Measurements from ENCODE around the gene SMYD4. TPM values are rescaled to one million over a fixed set of nuclear protein-coding genes. Genes with fewer than 3 reads are reported as not detected.

Gene SMYD4
- total and polyA plus RNA-seq, 2 experiments from 2014 or later: 17.0 to 21.9 TPM

- H3F3A ChIP-seq (replicated peaks; ENCODE audit: low read depth): no peaks in the 10 kb centered on the region
- no peaks in the 10 kb centered on the region for H3K36me3 ChIP-seq (ENCODE audit: insufficient read depth)
- no peaks in the 10 kb centered on the region for H3K27me3 ChIP-seq (ENCODE audit: insufficient read depth)
- H3K9me2 ChIP-seq (ENCODE audit: insufficient read depth): no peaks in the 10 kb centered on the region
- TF ChIP-seq STAT1 (IDR thresholded peaks at IDR 0.05; ENCODE audit: unreplicated experiment) (no peak), JUNB (IDR thresholded peaks at IDR 0.05; ENCODE audit: unreplicated experiment) (no peak), ZNF331 (CRISPR knock-in tag; IDR thresholded peaks at IDR 0.05; ENCODE audit: low read depth) (no peak), EZH2phosphoT487 (IDR thresholded peaks at IDR 0.05; ENCODE audit: unreplicated experiment) (no peak), NANOG (IDR thresholded peaks at IDR 0.05; ENCODE audit: borderline replicate concordance) (no peak), CREB1 (CRISPR knock-in tag; IDR thresholded peaks at IDR 0.05; ENCODE audit: low read depth) (no peak), EZH2 (IDR thresholded peaks at IDR 0.05; ENCODE audit: low read depth, unreplicated experiment) (no peak), ZNF114 (CRISPR knock-in tag; IDR thresholded peaks at IDR 0.05) (no peak), POLR2AphosphoS5 (IDR thresholded peaks at IDR 0.05; ENCODE audit: low read depth) (no peak)
- TF ChIP-seq, protein P1, sequence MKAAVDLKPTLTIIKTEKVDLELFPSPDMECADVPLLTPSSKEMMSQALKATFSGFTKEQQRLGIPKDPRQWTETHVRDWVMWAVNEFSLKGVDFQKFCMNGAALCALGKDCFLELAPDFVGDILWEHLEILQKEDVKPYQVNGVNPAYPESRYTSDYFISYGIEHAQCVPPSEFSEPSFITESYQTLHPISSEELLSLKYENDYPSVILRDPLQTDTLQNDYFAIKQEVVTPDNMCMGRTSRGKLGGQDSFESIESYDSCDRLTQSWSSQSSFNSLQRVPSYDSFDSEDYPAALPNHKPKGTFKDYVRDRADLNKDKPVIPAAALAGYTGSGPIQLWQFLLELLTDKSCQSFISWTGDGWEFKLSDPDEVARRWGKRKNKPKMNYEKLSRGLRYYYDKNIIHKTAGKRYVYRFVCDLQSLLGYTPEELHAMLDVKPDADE (IDR thresholded peaks at IDR 0.05): no peak
- TF ChIP-seq, protein P2, sequence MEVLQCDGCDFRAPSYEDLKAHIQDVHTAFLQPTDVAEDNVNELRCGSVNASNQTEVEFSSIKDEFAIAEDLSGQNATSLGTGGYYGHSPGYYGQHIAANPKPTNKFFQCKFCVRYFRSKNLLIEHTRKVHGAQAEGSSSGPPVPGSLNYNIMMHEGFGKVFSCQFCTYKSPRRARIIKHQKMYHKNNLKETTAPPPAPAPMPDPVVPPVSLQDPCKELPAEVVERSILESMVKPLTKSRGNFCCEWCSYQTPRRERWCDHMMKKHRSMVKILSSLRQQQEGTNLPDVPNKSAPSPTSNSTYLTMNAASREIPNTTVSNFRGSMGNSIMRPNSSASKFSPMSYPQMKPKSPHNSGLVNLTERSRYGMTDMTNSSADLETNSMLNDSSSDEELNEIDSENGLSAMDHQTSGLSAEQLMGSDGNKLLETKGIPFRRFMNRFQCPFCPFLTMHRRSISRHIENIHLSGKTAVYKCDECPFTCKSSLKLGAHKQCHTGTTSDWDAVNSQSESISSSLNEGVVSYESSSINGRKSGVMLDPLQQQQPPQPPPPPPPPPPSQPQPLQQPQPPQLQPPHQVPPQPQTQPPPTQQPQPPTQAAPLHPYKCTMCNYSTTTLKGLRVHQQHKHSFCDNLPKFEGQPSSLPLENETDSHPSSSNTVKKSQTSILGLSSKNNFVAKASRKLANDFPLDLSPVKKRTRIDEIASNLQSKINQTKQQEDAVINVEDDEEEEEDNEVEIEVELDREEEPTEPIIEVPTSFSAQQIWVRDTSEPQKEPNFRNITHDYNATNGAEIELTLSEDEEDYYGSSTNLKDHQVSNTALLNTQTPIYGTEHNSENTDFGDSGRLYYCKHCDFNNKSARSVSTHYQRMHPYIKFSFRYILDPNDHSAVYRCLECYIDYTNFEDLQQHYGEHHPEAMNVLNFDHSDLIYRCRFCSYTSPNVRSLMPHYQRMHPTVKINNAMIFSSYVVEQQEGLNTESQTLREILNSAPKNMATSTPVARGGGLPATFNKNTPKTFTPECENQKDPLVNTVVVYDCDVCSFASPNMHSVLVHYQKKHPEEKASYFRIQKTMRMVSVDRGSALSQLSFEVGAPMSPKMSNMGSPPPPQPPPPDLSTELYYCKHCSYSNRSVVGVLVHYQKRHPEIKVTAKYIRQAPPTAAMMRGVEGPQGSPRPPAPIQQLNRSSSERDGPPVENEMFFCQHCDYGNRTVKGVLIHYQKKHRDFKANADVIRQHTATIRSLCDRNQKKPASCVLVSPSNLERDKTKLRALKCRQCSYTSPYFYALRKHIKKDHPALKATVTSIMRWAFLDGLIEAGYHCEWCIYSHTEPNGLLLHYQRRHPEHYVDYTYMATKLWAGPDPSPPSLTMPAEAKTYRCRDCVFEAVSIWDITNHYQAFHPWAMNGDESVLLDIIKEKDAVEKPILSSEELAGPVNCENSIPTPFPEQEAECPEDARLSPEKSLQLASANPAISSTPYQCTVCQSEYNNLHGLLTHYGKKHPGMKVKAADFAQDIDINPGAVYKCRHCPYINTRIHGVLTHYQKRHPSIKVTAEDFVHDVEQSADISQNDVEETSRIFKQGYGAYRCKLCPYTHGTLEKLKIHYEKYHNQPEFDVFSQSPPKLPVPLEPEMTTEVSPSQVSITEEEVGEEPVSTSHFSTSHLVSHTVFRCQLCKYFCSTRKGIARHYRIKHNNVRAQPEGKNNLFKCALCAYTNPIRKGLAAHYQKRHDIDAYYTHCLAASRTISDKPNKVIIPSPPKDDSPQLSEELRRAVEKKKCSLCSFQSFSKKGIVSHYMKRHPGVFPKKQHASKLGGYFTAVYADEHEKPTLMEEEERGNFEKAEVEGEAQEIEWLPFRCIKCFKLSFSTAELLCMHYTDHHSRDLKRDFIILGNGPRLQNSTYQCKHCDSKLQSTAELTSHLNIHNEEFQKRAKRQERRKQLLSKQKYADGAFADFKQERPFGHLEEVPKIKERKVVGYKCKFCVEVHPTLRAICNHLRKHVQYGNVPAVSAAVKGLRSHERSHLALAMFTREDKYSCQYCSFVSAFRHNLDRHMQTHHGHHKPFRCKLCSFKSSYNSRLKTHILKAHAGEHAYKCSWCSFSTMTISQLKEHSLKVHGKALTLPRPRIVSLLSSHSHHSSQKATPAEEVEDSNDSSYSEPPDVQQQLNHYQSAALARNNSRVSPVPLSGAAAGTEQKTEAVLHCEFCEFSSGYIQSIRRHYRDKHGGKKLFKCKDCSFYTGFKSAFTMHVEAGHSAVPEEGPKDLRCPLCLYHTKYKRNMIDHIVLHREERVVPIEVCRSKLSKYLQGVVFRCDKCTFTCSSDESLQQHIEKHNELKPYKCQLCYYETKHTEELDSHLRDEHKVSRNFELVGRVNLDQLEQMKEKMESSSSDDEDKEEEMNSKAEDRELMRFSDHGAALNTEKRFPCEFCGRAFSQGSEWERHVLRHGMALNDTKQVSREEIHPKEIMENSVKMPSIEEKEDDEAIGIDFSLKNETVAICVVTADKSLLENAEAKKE (CRISPR knock-in tag; IDR thresholded peaks at IDR 0.05): no peak
- TF ChIP-seq, protein P3, sequence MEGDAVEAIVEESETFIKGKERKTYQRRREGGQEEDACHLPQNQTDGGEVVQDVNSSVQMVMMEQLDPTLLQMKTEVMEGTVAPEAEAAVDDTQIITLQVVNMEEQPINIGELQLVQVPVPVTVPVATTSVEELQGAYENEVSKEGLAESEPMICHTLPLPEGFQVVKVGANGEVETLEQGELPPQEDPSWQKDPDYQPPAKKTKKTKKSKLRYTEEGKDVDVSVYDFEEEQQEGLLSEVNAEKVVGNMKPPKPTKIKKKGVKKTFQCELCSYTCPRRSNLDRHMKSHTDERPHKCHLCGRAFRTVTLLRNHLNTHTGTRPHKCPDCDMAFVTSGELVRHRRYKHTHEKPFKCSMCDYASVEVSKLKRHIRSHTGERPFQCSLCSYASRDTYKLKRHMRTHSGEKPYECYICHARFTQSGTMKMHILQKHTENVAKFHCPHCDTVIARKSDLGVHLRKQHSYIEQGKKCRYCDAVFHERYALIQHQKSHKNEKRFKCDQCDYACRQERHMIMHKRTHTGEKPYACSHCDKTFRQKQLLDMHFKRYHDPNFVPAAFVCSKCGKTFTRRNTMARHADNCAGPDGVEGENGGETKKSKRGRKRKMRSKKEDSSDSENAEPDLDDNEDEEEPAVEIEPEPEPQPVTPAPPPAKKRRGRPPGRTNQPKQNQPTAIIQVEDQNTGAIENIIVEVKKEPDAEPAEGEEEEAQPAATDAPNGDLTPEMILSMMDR (conservative IDR thresholded peaks at IDR 0.05; ENCODE audit: low read depth in 2 of 2): no peak
- Mint-ChIP-seq H3K36me3 (ENCODE audit: low read depth) (peaks cover 17% of the 10 kb centered on the region), H3K27me3 (ENCODE audit: insufficient read depth, low read depth, poor library complexity) (peaks cover 18% of the 10 kb centered on the region), H3K4me1 (peaks cover 3% of the 10 kb centered on the region; the same call in 2 of the 3 replicates), H3K9me3 (peaks cover 5% of the 10 kb centered on the region; the same call in 2 of the 3 replicates), H3K4me3 (no peak overlapping the region), H3K27ac (no peak overlapping the region)
- no peaks in the 10 kb centered on the region for H3K79me2 ChIP-seq (replicated peaks; ENCODE audit: insufficient read depth)
- no peak for ATAC-seq
- no peak overlapping the region for H3K4me2 ChIP-seq
- no peaks in the 10 kb centered on the region for H4K20me1 ChIP-seq (replicated peaks; ENCODE audit: insufficient read depth)
- DNase-seq (ENCODE audit: low spot score): no peak
- no peaks in the 10 kb centered on the region for H3K4me1 ChIP-seq (ENCODE audit: insufficient read depth)
- H3K27ac ChIP-seq (ENCODE audit: low read depth): no peak overlapping the region
- H3K4me3 ChIP-seq: no peak overlapping the region
- no peak overlapping the region for H2AFZ ChIP-seq
Measured at GRCh38 chr17:1732833-1733321, 96.8 kb downstream of the SMYD4 start.
